Breast epithelium (tissue), 4 donors: ENCODE measurements around the gene PRKAR1B. TPM values are rescaled to one million over a fixed set of nuclear protein-coding genes. Genes with fewer than 3 reads are reported as not detected.

Source experiments
- DNase-seq, 2 donors: peaks; one replicate each; pipeline ENCODE4 v3.0.0-alpha.2; 2019; ENCODE audit warnings: low spot score in 2 of 2
- H3K27ac ChIP-seq, 2 donors: fragments of 200-600 bp; sonication (generic) in 1 of 2; one replicate each; pipeline ENCODE4 v1.5.1; 2016 to 2019; ENCODE audit warnings: mild to moderate bottlenecking in 1 of 2
- H3K27me3 ChIP-seq, 2 donors: fragments of 200-600 bp; sonication (generic) in 1 of 2; one replicate each; pipeline versions ENCODE4 v1.5.1 to v1.6.0; 2017 to 2019; ENCODE audit warnings: control low read depth in 1 of 2, mild to moderate bottlenecking in 1 of 2
- H3K36me3 ChIP-seq: fragments of 200-600 bp; one replicate; pipeline ENCODE4 v1.5.1; 2019
- H3K4me1 ChIP-seq, 2 donors: fragments of 200-600 bp; sonication (generic); one replicate each; pipeline ENCODE4 v1.5.1; 2016 to 2019; ENCODE audit warnings: control low read depth in 1 of 2
- H3K4me3 ChIP-seq, 3 donors: fragments of 200-600 bp; sonication (generic); 1 replicate in 2 of 3; 2 replicates in 1 of 3; pipeline ENCODE4 v1.5.1; 2016 to 2019; ENCODE audit warnings: mild to moderate bottlenecking in 3 of 3, moderate library complexity in 2 of 3
- H3K9me3 ChIP-seq, 2 donors: fragments of 200-600 bp; sonication (generic) in 1 of 2; one replicate each; pipeline ENCODE4 v1.5.1; 2016 to 2019; ENCODE audit warnings: control low read depth in 1 of 2
- POLR2A ChIP-seq: fragments of 450-650 bp; IDR thresholded peaks from one replicate; pipeline ENCODE4 v1.6.1; 2016; ENCODE audit warnings: antibody characterized with exemption, mild to moderate bottlenecking, moderate library complexity
- POLR2AphosphoS5 ChIP-seq, 3 donors: sonication (generic); formaldehyde crosslinking; IDR thresholded peaks; one replicate each; pipeline ENCODE4 v1.6.1; 2017; ENCODE audit warnings: antibody characterized with exemption in 3 of 3
- intact Hi-C: fragments of 100-400 bp; cut with DNase I; formaldehyde crosslinking; loops from one replicate; pipeline ENCODE4 v1.15.1; 2023; ENCODE audit warnings: low total_unique reads
- total RNA-seq, 3 donors: library from RNA; depleted of rRNA; stranded (reverse); fragments of >200 nt; gene quantifications; one replicate each; pipeline ENCODE4 v1.1.0, GENCODE V29; 2016
- TF ChIP-seq, protein P1 (sequence below), 3 donors: fragments of 450-650 bp; IDR thresholded peaks; one replicate each; pipeline ENCODE4 v1.5.1; 2016 to 2017; ENCODE audit warnings: antibody characterized with exemption in 3 of 3, mild to moderate bottlenecking in 3 of 3, moderate library complexity in 3 of 3

The PRKAR1B gene
- total RNA-seq, 3 donors from 2014 or later: 3.7 to 10.5 (median 7.9) TPM

GRCh38 chr7:587767-588166 is 139.3 kb downstream of the PRKAR1B start:
- intact Hi-C loops: no loop called here
- Histone ChIP-seq H3K36me3 (no peaks in the 10 kb centered on the region), H3K4me3 (no peak overlapping the region), H3K27ac (peak overlapping the region in 1 of 2 donors; percentile 71), H3K27me3 (no peaks in the 10 kb centered on the region), H3K9me3 (no peaks in the 10 kb centered on the region), H3K4me1 (peaks cover 3 to 6% of the 10 kb centered on the region in 2 donors)
- TF ChIP-seq POLR2AphosphoS5 (IDR thresholded peaks at IDR 0.05) (no peak), POLR2A (no peak)
- TF ChIP-seq, protein P1, sequence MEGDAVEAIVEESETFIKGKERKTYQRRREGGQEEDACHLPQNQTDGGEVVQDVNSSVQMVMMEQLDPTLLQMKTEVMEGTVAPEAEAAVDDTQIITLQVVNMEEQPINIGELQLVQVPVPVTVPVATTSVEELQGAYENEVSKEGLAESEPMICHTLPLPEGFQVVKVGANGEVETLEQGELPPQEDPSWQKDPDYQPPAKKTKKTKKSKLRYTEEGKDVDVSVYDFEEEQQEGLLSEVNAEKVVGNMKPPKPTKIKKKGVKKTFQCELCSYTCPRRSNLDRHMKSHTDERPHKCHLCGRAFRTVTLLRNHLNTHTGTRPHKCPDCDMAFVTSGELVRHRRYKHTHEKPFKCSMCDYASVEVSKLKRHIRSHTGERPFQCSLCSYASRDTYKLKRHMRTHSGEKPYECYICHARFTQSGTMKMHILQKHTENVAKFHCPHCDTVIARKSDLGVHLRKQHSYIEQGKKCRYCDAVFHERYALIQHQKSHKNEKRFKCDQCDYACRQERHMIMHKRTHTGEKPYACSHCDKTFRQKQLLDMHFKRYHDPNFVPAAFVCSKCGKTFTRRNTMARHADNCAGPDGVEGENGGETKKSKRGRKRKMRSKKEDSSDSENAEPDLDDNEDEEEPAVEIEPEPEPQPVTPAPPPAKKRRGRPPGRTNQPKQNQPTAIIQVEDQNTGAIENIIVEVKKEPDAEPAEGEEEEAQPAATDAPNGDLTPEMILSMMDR (IDR thresholded peaks at IDR 0.05): no peak
- DNase-seq: peak in 1 of 2 donors; percentile 63

DNA sequence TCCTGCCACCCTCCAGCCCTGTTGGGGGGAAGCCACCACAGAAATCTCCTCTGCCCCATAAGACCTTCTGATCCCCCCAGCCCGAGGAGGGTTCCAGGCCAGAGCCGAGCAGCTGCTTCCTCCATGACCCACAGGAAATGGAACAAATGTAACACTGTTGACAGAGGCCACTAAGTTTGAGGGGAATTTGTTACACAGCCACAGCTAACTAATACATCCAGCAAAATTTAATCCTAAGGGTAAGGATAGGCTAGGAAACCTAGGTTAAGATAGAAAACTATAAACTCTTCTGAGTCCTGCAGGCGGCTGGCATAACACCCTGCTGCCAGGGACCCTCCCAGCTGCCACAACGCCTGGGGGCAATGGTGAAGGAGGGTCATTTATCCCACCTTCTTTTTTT is 140.6 kb downstream of the PRKAR1B start:
- Histone ChIP-seq H3K9me3 (no peaks in the 10 kb centered on the region), H3K4me3 (no peak overlapping the region), H3K27me3 (no peaks in the 10 kb centered on the region), H3K27ac (no peak overlapping the region), H3K36me3 (no peaks in the 10 kb centered on the region), H3K4me1 (peaks cover 3 to 6% of the 10 kb centered on the region in 2 donors)
- no peak for DNase-seq
- intact Hi-C loops: no loop called here
- TF ChIP-seq POLR2AphosphoS5 (IDR thresholded peaks at IDR 0.05) (no peak), POLR2A (no peak)
- TF ChIP-seq, protein P1 (IDR thresholded peaks at IDR 0.05): no peak

DNA sequence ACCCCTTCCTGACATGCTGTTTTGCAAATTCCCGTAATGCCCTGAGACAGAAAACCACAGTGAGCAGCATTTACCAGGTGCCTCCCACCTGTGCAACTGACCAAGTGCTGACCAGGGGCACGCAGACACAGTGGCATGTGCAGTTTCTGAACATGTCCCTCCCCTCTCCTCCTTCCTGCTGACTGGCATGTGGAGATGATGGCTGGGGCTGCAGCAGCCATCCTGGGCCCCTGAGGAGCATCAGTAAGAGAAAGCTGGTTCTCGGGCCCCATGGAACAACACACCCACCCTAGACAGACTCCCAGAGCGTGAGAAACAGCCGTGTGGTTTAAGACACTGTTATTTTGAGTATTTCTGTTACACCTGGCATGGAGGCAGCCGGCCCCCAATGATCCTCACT is 141.2 kb downstream of the PRKAR1B start:
- H3K9me3 ChIP-seq: no peaks in the 10 kb centered on the region
- intact Hi-C loops: no loop called here
- peaks cover 0 to 3% of the 10 kb centered on the region in 2 donors for H3K4me1 ChIP-seq
- TF ChIP-seq POLR2A: no peak
- TF ChIP-seq, protein P1 (IDR thresholded peaks at IDR 0.05): no peak
- no peak for TF ChIP-seq POLR2AphosphoS5 (IDR thresholded peaks at IDR 0.05)
- H3K27me3 ChIP-seq: no peaks in the 10 kb centered on the region
- DNase-seq: no peak
- no peak overlapping the region for H3K27ac ChIP-seq
- H3K4me3 ChIP-seq: no peak overlapping the region
- no peaks in the 10 kb centered on the region for H3K36me3 ChIP-seq

DNA sequence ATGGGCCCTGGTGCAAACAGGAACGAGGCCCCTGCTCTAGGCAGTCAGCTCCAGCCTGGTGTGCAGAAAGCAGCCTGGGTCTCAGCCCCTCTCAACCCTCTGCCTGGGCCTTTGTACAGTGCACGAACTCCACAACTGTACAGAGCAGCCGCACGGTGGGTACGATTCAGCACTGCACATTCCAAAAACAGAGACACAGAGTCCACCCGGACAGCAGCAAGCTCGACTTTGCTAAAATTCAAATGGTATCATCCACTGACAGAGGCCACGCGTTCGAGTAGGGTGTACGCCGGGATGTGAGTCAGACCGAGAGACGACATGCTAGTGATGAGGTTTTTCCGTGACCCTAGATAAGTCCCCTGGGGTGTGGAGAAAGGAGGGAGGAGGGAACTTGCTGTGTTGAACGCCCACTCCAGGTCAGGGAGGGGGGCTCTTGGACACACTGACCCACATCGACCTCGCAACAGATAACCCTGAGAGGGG is 141.8 kb downstream of the PRKAR1B start:
- no peaks in the 10 kb centered on the region for H3K9me3 ChIP-seq
- TF ChIP-seq, protein P1 (IDR thresholded peaks at IDR 0.05): no peak
- TF ChIP-seq POLR2A (no peak), POLR2AphosphoS5 (IDR thresholded peaks at IDR 0.05) (no peak)
- peaks cover 0 to 3% of the 10 kb centered on the region in 2 donors for H3K4me1 ChIP-seq
- no peaks in the 10 kb centered on the region for H3K27me3 ChIP-seq
- H3K36me3 ChIP-seq: no peaks in the 10 kb centered on the region
- no peak overlapping the region for H3K27ac ChIP-seq
- DNase-seq: no peak
- H3K4me3 ChIP-seq: no peak overlapping the region
- intact Hi-C loops: no loop called here

DNA sequence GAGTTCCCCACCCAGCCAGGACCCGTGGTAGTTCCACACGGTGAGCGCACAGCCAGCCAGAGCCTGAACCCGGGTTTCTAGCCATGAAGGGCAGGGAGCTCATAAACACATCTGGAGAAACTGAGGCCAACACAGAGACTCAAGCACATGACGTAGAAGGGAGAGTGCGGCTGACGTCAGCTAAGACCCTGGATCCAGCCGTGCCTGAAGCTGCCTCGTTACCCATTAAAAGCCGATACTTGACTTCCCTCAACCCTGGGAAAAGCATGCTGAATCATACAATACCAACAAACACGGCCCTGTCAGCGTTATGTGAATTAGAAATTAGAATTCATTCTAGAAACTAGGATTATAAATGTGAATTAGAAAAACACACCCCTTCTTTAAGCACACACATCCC is 142.3 kb downstream of the PRKAR1B start:
- intact Hi-C loops: no loop called here
- Histone ChIP-seq H3K4me1 (peaks cover 0 to 3% of the 10 kb centered on the region in 2 donors), H3K36me3 (no peaks in the 10 kb centered on the region), H3K27me3 (no peaks in the 10 kb centered on the region), H3K27ac (no peak overlapping the region), H3K9me3 (no peaks in the 10 kb centered on the region), H3K4me3 (no peak overlapping the region)
- no peak for DNase-seq
- no peak for TF ChIP-seq POLR2A
- TF ChIP-seq, protein P1 (IDR thresholded peaks at IDR 0.05): no peak
- TF ChIP-seq POLR2AphosphoS5 (IDR thresholded peaks at IDR 0.05): no peak
